IPS-20b (cell line): Measurements from ENCODE around the gene DNAJA2.
"Not testable (repeated sequence)": the region's sequence is repeated elsewhere in the genome, so short reads cannot be mapped to it uniquely, and the experiment has no call there.

Experiments used
- H3K27ac ChIP-seq: one replicate; pipeline ENCODE4 v1.5.1; 2013; ENCODE audit warnings: low read length
- H3K27me3 ChIP-seq: 2 replicates; pipeline ENCODE4 v1.6.1; 2013; ENCODE audit warnings: mild to moderate bottlenecking, low read length, inconsistent platforms; ENCODE audit not compliant: insufficient read depth
- H3K36me3 ChIP-seq: 2 replicates; pipeline ENCODE4 v1.6.1; 2013; ENCODE audit warnings: low read depth, mild to moderate bottlenecking, inconsistent platforms, low read length, moderate library complexity; ENCODE audit not compliant: insufficient read depth
- H3K4me1 ChIP-seq: 2 replicates; pipeline ENCODE4 v1.6.1; 2013; ENCODE audit warnings: mild to moderate bottlenecking, control low read depth, inconsistent platforms, low read length, moderate library complexity; ENCODE audit not compliant: insufficient read depth
- H3K4me3 ChIP-seq: 2 replicates; pipeline ENCODE4 v1.5.1; 2013; ENCODE audit warnings: mild to moderate bottlenecking, low read length, inconsistent platforms
- H3K9ac ChIP-seq: 2 replicates; pipeline ENCODE4 v1.6.1; 2013; ENCODE audit warnings: low read depth, mild to moderate bottlenecking, inconsistent platforms, low read length, moderate library complexity
- H3K9me3 ChIP-seq: 2 replicates; pipeline ENCODE4 v1.6.1; 2013; ENCODE audit warnings: mild to moderate bottlenecking, low read depth, low read length, inconsistent platforms; ENCODE audit not compliant: insufficient read depth

DNAJA2 gene

DNA sequence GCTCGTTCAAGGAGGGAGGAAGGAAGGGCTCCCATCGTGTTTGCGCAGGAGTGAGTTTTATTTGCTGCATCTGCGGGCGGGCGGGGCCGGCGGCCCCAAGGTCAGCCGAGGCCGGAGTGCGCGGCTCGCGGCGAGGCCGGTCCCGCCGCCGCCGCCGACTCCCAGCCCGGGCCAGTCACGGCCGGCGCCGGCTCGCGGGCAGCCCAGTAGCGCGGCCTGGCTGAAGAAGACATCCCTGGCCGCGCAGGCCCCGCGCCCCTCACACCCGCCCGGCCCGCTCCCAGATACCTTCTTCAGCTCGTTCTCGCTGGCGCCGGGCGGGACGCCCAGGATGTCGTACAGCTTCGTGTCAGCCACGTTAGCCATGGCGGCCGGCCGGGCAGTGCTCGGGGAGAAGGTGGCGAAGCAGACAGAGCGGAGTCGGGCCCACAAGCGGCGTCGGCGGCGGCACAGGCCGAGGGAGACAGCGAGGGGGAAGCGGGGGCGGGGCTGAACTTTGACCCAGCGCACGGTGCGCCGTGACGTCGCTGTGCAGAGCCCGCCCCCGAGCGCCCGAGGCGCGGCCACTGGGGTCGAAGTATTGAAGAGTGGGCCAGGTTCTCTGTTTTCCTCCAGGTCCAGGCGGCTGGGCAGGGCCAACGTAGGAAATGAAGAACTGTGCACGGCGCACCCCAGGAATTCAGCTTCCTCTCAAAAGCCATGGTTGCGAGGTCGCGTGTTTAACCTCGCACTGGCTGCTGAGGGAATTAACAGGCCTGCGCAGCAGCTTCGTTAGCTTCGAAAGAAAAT lies at the start of gene DNAJA2:
Gene DNAJA2 (minus strand): TSS at position 468 of the 789 bp plus-strand sequence. CDS start 102 bp downstream, at position 366.
- peaks cover 21% of the 10 kb centered on the region; the same call in 1 of the 2 replicates for H3K4me1 ChIP-seq
- H3K27ac ChIP-seq, result peak within 1 kb of the TSS; percentile 57
- H3K9me3 ChIP-seq, result no peaks in the 10 kb centered on the region
- H3K36me3 ChIP-seq, result peaks cover 33% of the 10 kb centered on the region
- no peaks in the 10 kb centered on the region for H3K27me3 ChIP-seq
- peak within 1 kb of the TSS; percentile 83 for H3K9ac ChIP-seq
- peak within 1 kb of the TSS; percentile 85 for H3K4me3 ChIP-seq

DNA sequence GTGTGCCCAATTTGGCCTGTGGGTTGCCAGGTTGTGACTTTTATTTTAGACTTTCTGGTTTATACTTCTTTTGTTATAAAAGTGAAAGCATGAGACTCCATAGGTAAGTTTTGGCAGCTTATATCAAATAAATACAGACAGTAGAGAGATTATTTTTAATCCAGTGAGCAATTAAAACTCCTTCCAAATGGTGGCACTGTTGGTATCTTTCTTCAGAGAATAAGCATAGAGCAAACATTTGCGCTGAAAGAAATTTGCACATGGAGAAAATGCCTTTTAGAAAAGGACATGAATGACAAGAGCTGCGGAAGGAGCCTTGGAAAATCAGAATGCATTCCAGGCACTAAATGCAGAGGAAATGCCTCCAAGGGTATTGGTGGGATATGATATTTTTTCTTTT lies 46.1 kb upstream of the DNAJA2 start:
- H3K27ac ChIP-seq, result no peak overlapping the region
- no peaks in the 10 kb centered on the region for H3K9me3 ChIP-seq
- no peak overlapping the region for H3K9ac ChIP-seq
- no peaks in the 10 kb centered on the region for H3K4me1 ChIP-seq
- H3K27me3 ChIP-seq, result no peaks in the 10 kb centered on the region
- no peaks in the 10 kb centered on the region for H3K36me3 ChIP-seq
- H3K4me3 ChIP-seq, result no peak overlapping the region

DNA sequence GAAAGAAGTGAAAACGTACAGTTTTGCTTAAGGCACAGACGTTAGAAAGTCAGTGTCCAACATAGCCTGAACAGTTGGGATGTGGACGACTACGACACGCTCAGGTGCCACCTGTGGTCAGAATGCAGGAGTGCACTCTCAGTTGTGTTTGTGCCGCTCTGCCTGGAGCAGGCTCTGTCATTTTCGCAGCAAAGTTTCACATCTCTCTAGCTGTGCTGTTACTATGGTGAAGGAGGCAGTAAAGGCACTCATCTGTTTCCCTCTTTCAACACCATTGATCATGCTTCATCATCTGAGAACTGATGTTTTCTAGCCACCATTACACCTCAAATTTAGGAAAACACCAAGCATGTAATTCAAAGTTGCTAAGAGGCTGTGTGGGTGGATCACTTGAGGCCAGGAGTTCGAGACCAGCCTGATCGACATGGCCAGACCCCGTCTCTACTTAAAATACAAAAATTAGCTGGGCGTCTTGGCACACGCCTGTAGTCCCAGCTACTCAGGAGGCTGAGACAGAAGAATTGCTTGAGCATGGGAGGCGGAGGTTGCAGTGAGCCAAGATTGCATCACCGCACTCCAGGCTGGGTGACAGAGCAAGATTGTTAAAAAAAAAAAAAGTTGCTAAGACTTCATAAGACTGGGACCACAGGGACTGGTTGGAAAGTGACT lies 44.9 kb upstream of the DNAJA2 start:
- no peaks in the 10 kb centered on the region for H3K9me3 ChIP-seq
- no peaks in the 10 kb centered on the region for H3K27me3 ChIP-seq
- H3K9ac ChIP-seq, result no peak overlapping the region
- no peaks in the 10 kb centered on the region for H3K4me1 ChIP-seq
- no peaks in the 10 kb centered on the region for H3K36me3 ChIP-seq
- no peak overlapping the region for H3K4me3 ChIP-seq
- H3K27ac ChIP-seq, result no peak overlapping the region

DNA sequence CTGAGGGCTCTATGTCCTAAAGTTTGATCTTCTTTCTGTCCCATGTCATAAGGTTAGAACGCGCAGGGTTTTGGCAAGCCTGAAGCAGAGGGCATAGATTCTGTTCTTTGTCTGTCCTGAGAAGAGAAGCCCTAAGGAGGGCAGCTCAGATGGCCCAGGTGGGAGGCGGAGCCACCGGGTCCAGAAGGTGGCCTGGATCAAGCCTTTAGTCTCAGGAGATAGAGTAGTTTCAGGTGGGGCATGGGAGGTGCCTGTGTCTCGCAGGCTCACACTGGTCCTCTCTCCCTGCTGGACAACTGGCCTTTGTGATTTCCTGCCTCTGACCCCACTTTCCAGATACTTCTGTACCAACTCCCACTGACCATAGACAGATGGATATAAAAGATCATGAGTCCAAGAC lies 44.2 kb upstream of the DNAJA2 start:
- Histone ChIP-seq H3K9me3 (no peaks in the 10 kb centered on the region), H3K36me3 (no peaks in the 10 kb centered on the region), H3K9ac (no peak overlapping the region), H3K27ac (no peak overlapping the region), H3K4me1 (no peaks in the 10 kb centered on the region), H3K4me3 (no peak overlapping the region), H3K27me3 (no peaks in the 10 kb centered on the region)

DNA sequence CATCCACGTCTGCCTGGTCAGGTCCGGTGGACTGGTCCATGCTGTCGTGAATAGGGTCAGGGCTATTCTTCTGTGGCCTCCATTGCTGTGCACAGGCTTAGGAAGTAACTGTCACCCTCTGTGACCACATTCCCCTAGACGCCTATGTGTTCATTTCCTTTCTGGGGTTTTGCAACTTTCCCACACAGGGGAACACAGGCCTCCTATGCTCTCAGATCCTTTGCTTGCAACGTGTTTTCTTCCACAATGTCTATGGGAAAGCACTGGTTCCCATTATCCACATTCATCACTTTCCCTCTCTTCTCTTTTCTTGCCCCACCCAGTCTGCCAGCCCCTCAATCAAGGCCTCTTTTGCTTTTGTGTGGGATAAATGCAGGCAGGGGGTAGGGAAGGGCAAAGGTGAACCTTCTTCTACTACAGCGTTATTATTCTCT lies 43.2 kb upstream of the DNAJA2 start:
- Histone ChIP-seq H3K27ac (no peak overlapping the region), H3K4me1 (no peaks in the 10 kb centered on the region), H3K36me3 (no peaks in the 10 kb centered on the region), H3K27me3 (no peaks in the 10 kb centered on the region), H3K4me3 (no peak overlapping the region), H3K9ac (no peak overlapping the region), H3K9me3 (no peaks in the 10 kb centered on the region)

DNA sequence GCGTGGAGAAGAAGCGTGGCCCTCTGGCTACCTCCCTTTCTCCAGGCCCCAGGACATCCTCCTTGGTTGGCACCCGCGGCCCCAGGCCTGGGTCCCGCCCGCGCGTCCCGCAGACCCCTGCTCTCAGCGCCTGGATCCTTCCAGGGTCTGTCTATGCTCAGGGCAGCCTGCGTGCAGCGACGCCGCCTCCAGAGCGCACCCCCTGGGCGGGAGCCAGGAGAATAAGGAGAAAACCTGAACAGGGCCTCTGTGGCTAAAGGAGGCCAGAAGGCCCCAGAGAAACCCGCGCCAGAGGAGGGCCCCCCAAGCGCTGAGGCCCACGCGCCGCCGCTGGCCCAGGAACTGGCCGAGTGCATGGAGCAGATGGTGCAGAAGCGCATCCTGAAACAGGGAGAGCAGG lies 40.4 kb upstream of the DNAJA2 start:
- Histone ChIP-seq H3K9ac (no peak overlapping the region), H3K4me1 (no peaks in the 10 kb centered on the region), H3K27me3 (no peaks in the 10 kb centered on the region), H3K9me3 (no peaks in the 10 kb centered on the region), H3K27ac (no peak overlapping the region), H3K4me3 (no peak overlapping the region), H3K36me3 (no peaks in the 10 kb centered on the region)

DNA sequence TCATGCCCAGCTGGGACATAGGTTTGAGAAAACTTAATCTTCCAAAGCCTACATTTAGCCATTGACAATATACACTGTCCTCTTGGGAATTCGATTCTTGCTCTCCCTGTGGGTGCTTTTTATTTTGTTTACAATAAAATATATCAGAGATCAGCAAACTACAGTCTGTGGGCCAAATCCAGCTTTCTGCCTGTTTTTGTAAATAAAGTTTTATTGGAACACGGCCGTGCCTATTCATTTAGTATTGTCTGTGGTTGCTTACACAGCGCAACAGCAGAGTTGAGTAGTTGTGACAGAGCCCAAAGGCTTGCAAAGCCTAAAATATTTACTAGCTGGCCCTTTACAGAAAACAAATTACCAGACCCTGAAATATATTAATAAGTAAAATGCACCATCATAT lies 39.7 kb upstream of the DNAJA2 start:
- no peaks in the 10 kb centered on the region for H3K9me3 ChIP-seq
- no peaks in the 10 kb centered on the region for H3K27me3 ChIP-seq
- no peaks in the 10 kb centered on the region for H3K4me1 ChIP-seq
- no peak overlapping the region for H3K27ac ChIP-seq
- H3K9ac ChIP-seq, result no peak overlapping the region
- H3K4me3 ChIP-seq, result no peak overlapping the region
- no peaks in the 10 kb centered on the region for H3K36me3 ChIP-seq

DNA sequence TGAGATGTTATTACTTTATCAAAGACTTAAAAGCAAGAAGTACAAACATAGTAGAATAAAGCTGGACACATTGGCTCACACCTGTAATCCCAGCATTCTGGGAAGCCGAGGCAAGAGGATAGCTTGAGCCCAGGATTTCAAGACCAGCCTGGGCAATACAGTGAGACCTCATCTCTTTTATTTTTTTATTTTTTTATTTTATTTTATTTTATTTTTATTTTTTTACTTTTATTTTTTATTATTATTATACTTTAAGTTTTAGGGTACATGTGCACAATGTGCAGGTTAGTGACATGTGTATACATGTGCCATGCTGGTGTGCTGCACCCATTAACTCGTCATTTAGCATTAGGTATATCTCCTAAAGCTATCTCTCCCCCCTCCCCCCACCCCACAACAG lies 37.3 kb upstream of the DNAJA2 start:
- H3K27ac ChIP-seq, H3K9ac ChIP-seq, H3K4me1 ChIP-seq, H3K9me3 ChIP-seq, H3K27me3 ChIP-seq, H3K36me3 ChIP-seq, H3K4me3 ChIP-seq: not testable (repeated sequence)

DNA sequence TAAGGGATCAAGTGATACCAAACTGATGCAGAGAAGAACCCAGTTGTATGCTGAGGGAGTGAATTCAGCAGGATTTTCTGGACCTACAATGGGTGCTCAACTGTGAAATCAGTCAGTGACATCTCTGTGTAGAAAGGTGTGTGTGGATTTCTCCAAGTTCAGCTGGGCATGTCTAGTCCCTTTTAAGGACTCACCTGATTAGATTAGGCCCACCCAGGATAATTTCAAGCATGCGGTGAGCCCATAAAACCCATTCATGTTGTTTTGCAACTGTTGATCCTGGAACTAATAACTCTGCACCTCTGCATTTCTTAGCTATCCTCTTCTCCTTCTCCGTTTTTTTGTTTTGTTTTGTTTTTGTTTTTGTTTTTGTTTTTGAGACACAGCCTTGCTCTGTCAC lies 35.1 kb upstream of the DNAJA2 start:
- Histone ChIP-seq H3K27ac (no peak overlapping the region), H3K4me3 (no peak overlapping the region), H3K4me1 (no peaks in the 10 kb centered on the region), H3K9ac (no peak overlapping the region), H3K36me3 (no peaks in the 10 kb centered on the region), H3K27me3 (no peaks in the 10 kb centered on the region), H3K9me3 (no peaks in the 10 kb centered on the region)

DNA sequence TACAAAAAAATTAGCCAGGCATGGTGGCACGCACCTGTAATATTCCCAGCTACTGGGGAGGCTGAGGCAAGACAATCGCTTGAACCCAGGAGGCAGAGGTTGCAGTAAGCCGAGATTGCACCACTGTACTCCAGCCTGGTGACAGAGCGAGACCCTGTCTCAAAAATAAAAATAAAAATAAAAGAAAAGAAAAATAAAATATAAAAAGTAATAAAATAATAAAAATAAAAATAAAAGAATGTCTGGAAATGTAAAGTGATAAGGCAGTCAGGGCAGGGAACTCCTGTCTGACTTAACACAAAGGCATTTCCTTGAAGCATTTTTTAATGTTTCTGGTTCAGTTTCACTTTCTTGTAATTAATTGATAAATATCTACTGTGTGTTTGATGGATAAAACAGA lies 34.7 kb upstream of the DNAJA2 start:
- no peaks in the 10 kb centered on the region for H3K27me3 ChIP-seq
- H3K9me3 ChIP-seq, result no peaks in the 10 kb centered on the region
- H3K9ac ChIP-seq, result no peak overlapping the region
- no peak overlapping the region for H3K27ac ChIP-seq
- H3K4me1 ChIP-seq, result no peaks in the 10 kb centered on the region
- no peaks in the 10 kb centered on the region for H3K36me3 ChIP-seq
- no peak overlapping the region for H3K4me3 ChIP-seq

DNA sequence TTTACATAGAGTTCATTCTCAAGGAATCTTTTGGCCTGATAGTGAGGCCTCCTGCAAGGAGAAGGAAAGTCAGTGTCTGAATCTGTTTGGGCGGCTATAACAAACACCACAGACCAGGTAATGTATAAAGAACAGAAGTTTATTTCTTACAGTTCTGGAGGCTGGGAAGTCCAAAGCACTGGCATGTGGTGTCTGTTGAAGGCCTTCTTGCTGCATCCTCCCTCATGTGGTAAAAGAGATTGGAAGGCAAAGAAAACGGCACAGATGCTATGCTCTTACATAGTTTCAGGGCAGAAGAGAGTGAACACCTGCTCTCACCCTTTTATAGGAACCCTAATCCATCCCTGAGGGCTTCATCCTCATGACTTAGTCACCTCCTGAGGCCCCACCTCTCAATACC lies 31.2 kb upstream of the DNAJA2 start:
- Histone ChIP-seq H3K27me3 (no peaks in the 10 kb centered on the region), H3K36me3 (no peaks in the 10 kb centered on the region), H3K4me3 (no peak overlapping the region), H3K4me1 (no peaks in the 10 kb centered on the region), H3K9ac (no peak overlapping the region), H3K9me3 (no peaks in the 10 kb centered on the region), H3K27ac (no peak overlapping the region)

DNA sequence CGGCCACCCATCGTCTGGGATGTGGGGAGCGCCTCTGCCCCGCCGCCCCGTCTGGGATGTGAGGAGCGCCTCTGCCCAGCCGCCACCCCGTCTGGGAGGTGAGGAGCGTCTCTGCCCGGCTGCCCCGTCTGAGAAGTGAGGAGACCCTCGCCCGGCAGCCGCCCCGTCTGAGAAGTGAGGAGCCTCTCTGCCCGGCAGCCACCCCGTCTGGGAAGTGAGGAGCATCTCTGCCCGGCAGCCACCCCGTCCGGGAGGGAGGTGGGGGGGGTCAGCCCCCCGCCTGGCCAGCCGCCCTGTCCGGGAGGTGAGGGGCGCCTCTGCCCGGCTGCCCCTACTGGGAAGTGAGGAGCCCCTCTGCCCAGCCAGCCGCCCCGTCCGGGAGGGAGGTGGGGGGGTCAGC lies 26.6 kb upstream of the DNAJA2 start:
- not testable (repeated sequence) for H3K4me3 ChIP-seq, H3K27ac ChIP-seq, H3K9ac ChIP-seq, H3K9me3 ChIP-seq, H3K27me3 ChIP-seq, H3K36me3 ChIP-seq, H3K4me1 ChIP-seq
